Stomach (tissue), 4 donors: Measurements from ENCODE around the gene MDM4.
"Not testable (repeated sequence)": the region's sequence is repeated elsewhere in the genome, so short reads cannot be mapped to it uniquely, and the experiment has no call there.

Experiments
- CTCF ChIP-seq, 7 experiments: fragments of 450-650 bp in 4 of 7; fragments of 200-600 bp in 3 of 7; sonication (generic) in 3 of 7; IDR thresholded peaks; one replicate each; pipeline ENCODE4 v1.5.1; 2016 to 2019; ENCODE audit warnings: antibody characterized with exemption in 7 of 7, control low read depth in 2 of 7, mild to moderate bottlenecking in 1 of 7
- EP300 ChIP-seq: sonication (generic); formaldehyde crosslinking; IDR thresholded peaks from one replicate; pipeline ENCODE4 v1.6.1; 2017; ENCODE audit warnings: antibody characterized with exemption
- POLR2A ChIP-seq, 4 donors: fragments of 450-650 bp; IDR thresholded peaks; one replicate each; pipeline ENCODE4 v1.6.1; 2016; ENCODE audit warnings: antibody characterized with exemption in 4 of 4, control low read depth in 2 of 4, mild to moderate bottlenecking in 1 of 4, moderate library complexity in 1 of 4
- POLR2AphosphoS5 ChIP-seq, 3 donors: sonication (generic); formaldehyde crosslinking; IDR thresholded peaks; one replicate each; pipeline ENCODE4 v1.6.1; 2016; ENCODE audit warnings: antibody characterized with exemption in 3 of 3

- TF ChIP-seq CTCF (IDR thresholded peaks at IDR 0.05); POLR2AphosphoS5 (IDR thresholded peaks at IDR 0.05); POLR2A (IDR thresholded peaks at IDR 0.05); EP300: not testable (repeated sequence)
Observed at GRCh38 chr1:204517382-204517781, 1.2 kb downstream of the MDM4 start.
